Naive B cell (primary cell): ENCODE measurements around the gene SLC38A6. TPM values are rescaled to one million over a fixed set of nuclear protein-coding genes. Genes with fewer than 3 reads are reported as not detected.
A peak's percentile ranks its signal among the peaks of the same experiment; 100 is the strongest.

Source experiments
- ATAC-seq, 2 donors: fragments of 150-1000 bp; cut with Tn5 transposase; 2 replicates each; pipeline ENCODE4 v1.10.0; 2021; ENCODE audit warnings: low read depth in 2 of 2, mild to moderate bottlenecking in 2 of 2, moderate library complexity in 2 of 2
- DNase-seq: peaks from one replicate; pipeline ENCODE4 v3.0.0; 2022
- H3K27ac Mint-ChIP-seq, 6 donors: one replicate each; pipeline ENCODE4 v1.8.0; 2020 to 2022; ENCODE audit warnings: mild to moderate bottlenecking in 6 of 6, mixed read lengths in 6 of 6, moderate library complexity in 5 of 6, inconsistent platforms in 2 of 6
- H3K27me3 Mint-ChIP-seq, 3 donors: one replicate each; pipeline ENCODE4 v1.8.0; 2021 to 2022; ENCODE audit warnings: mixed read lengths in 3 of 3, mild to moderate bottlenecking in 1 of 3
- H3K36me3 Mint-ChIP-seq, 2 donors: one replicate each; pipeline ENCODE4 v1.8.0; 2020 to 2022; ENCODE audit warnings: mixed read lengths in 2 of 2, inconsistent platforms in 1 of 2, mild to moderate bottlenecking in 1 of 2
- H3K4me1 Mint-ChIP-seq, 3 donors: one replicate each; pipeline ENCODE4 v1.8.0; 2020 to 2022; ENCODE audit warnings: mixed read lengths in 3 of 3, inconsistent platforms in 1 of 3, mild to moderate bottlenecking in 1 of 3, moderate library complexity in 1 of 3
- H3K4me3 Mint-ChIP-seq, 8 donors: one replicate each; pipeline ENCODE4 v1.8.0; 2020 to 2022; ENCODE audit warnings: mild to moderate bottlenecking in 8 of 8, mixed read lengths in 8 of 8, moderate library complexity in 8 of 8, inconsistent platforms in 2 of 8
- H3K9me3 Mint-ChIP-seq, 7 donors: one replicate each; pipeline ENCODE4 v1.8.0; 2020 to 2022; ENCODE audit warnings: mixed read lengths in 7 of 7, mild to moderate bottlenecking in 5 of 7, inconsistent platforms in 2 of 7, moderate library complexity in 1 of 7
- polyA plus RNA-seq, 6 donors: library from polyadenylated mRNA; unstranded; fragments of 300-500 nt; fragmentation: Illumina TruSeq; gene quantifications; one replicate each; pipeline ENCODE4 v1.2.3, GENCODE V29; 2021; ENCODE audit warnings: low read depth in 6 of 6

The SLC38A6 gene
- polyA plus RNA-seq, 6 donors from 2014 or later, result 3.6 to 10.1 (median 7.0) TPM

- peaks cover 0 to 7% (median 0%) of the 10 kb centered on the region in 7 donors for H3K9me3 Mint-ChIP-seq
- peaks cover 13 to 22% of the 10 kb centered on the region in 2 donors for H3K36me3 Mint-ChIP-seq
- no peaks in the 10 kb centered on the region for H3K27me3 Mint-ChIP-seq
- no peaks in the 10 kb centered on the region for H3K4me1 Mint-ChIP-seq
- DNase-seq (no peak), ATAC-seq (no peak)
- H3K27ac Mint-ChIP-seq, result peak overlapping the region in 1 of 6 donors; percentile 9
- no peak overlapping the region for H3K4me3 Mint-ChIP-seq
These were observed 17.6 kb downstream of the SLC38A6 start for GRCh38 chr14:60998617-60999016.

- no peak overlapping the region for H3K4me3 Mint-ChIP-seq
- H3K36me3 Mint-ChIP-seq, result peaks cover 13 to 26% of the 10 kb centered on the region in 2 donors
These were observed 18.5 kb downstream of the SLC38A6 start for GRCh38 chr14:60999536-60999935.

GRCh38 chr14:61003571-61003970 is 22.5 kb downstream of the SLC38A6 start:
- Mint-ChIP-seq H3K36me3 (peaks cover 0 to 7% of the 10 kb centered on the region in 2 donors), H3K9me3 (peaks cover 0 to 5% (median 0%) of the 10 kb centered on the region in 7 donors), H3K27ac (no peak overlapping the region), H3K27me3 (no peaks in the 10 kb centered on the region), H3K4me3 (no peak overlapping the region), H3K4me1 (no peaks in the 10 kb centered on the region)
- ATAC-seq, result no peak
- DNase-seq, result no peak

More at GRCh38 chr14:60999536-60999935, 18.5 kb downstream of the SLC38A6 start:
- H3K27me3 Mint-ChIP-seq, result no peaks in the 10 kb centered on the region
- DNase-seq (no peak), ATAC-seq (no peak)
- H3K9me3 Mint-ChIP-seq, result peaks cover 0 to 7% (median 0%) of the 10 kb centered on the region in 7 donors
- peak overlapping the region in 1 of 6 donors; percentile 2 for H3K27ac Mint-ChIP-seq
- H3K4me1 Mint-ChIP-seq, result no peaks in the 10 kb centered on the region

- no peaks in the 10 kb centered on the region for H3K4me1 Mint-ChIP-seq
- H3K27me3 Mint-ChIP-seq, result no peaks in the 10 kb centered on the region
- H3K36me3 Mint-ChIP-seq, result no peaks in the 10 kb centered on the region
- H3K4me3 Mint-ChIP-seq, result no peak overlapping the region
- H3K9me3 Mint-ChIP-seq, result no peaks in the 10 kb centered on the region
- no peak overlapping the region for H3K27ac Mint-ChIP-seq
- no peak for ATAC-seq
- no peak for DNase-seq
These were observed 38.5 kb downstream of the SLC38A6 start for GRCh38 chr14:61019537-61019936.

GRCh38 chr14:61025251-61026223 is 44.5 kb downstream of the SLC38A6 start:
- no peaks in the 10 kb centered on the region for H3K9me3 Mint-ChIP-seq
- no peak overlapping the region for H3K27ac Mint-ChIP-seq
- peaks cover 0 to under 1% (median 0%) of the 10 kb centered on the region in 3 donors for H3K4me1 Mint-ChIP-seq
- H3K27me3 Mint-ChIP-seq, result no peaks in the 10 kb centered on the region
- DNase-seq, result peak; percentile 41
- H3K4me3 Mint-ChIP-seq, result no peak overlapping the region
- ATAC-seq, result peak in 1 of 2 donors; percentile 45
- no peaks in the 10 kb centered on the region for H3K36me3 Mint-ChIP-seq

GRCh38 chr14:61026526-61026925 is 45.5 kb downstream of the SLC38A6 start:
- H3K9me3 Mint-ChIP-seq, result no peaks in the 10 kb centered on the region
- H3K4me1 Mint-ChIP-seq, result peaks cover 0 to 4% (median 0%) of the 10 kb centered on the region in 3 donors
- no peaks in the 10 kb centered on the region for H3K27me3 Mint-ChIP-seq
- H3K4me3 Mint-ChIP-seq, result no peak overlapping the region
- no peak for DNase-seq
- no peaks in the 10 kb centered on the region for H3K36me3 Mint-ChIP-seq
- no peak overlapping the region for H3K27ac Mint-ChIP-seq
- no peak for ATAC-seq

- no peak overlapping the region for H3K27ac Mint-ChIP-seq
- ATAC-seq, result no peak
These were observed 50.0 kb downstream of the SLC38A6 start for GRCh38 chr14:61031026-61031425.

GRCh38 chr14:61033054-61033453 is 52.0 kb downstream of the SLC38A6 start:
- peaks cover 8 to 13% (median 10%) of the 10 kb centered on the region in 3 donors for H3K4me1 Mint-ChIP-seq
- no peak overlapping the region for H3K4me3 Mint-ChIP-seq
- H3K27ac Mint-ChIP-seq, result no peak overlapping the region
- ATAC-seq (no peak), DNase-seq (no peak)
- no peaks in the 10 kb centered on the region for H3K36me3 Mint-ChIP-seq
- no peaks in the 10 kb centered on the region for H3K27me3 Mint-ChIP-seq
- H3K9me3 Mint-ChIP-seq, result no peaks in the 10 kb centered on the region

More at GRCh38 chr14:61031026-61031425, 50.0 kb downstream of the SLC38A6 start:
- no peaks in the 10 kb centered on the region for H3K27me3 Mint-ChIP-seq
- DNase-seq, result no peak
- H3K9me3 Mint-ChIP-seq, result no peaks in the 10 kb centered on the region
- peaks cover 8 to 13% (median 10%) of the 10 kb centered on the region in 3 donors for H3K4me1 Mint-ChIP-seq
- H3K36me3 Mint-ChIP-seq, result no peaks in the 10 kb centered on the region
- H3K4me3 Mint-ChIP-seq, result no peak overlapping the region

- H3K27ac Mint-ChIP-seq, result peak overlapping the region in 4 of 6 donors; percentile 2 to 28 (median 20)
- ATAC-seq (no peak), DNase-seq (no peak)
- H3K4me3 Mint-ChIP-seq, result no peak overlapping the region
- H3K27me3 Mint-ChIP-seq, result no peaks in the 10 kb centered on the region
- H3K9me3 Mint-ChIP-seq, result no peaks in the 10 kb centered on the region
- H3K4me1 Mint-ChIP-seq, result peaks cover 8 to 13% (median 10%) of the 10 kb centered on the region in 3 donors
- no peaks in the 10 kb centered on the region for H3K36me3 Mint-ChIP-seq
These were observed 52.8 kb downstream of the SLC38A6 start for GRCh38 chr14:61033855-61034254.

GRCh38 chr14:61034416-61035120 is 53.5 kb downstream of the SLC38A6 start:
- H3K27ac Mint-ChIP-seq, result peak overlapping the region in 4 of 6 donors; percentile 2 to 33 (median 21)
- ATAC-seq (peak; percentile 49 to 63), DNase-seq (no peak)
- H3K4me3 Mint-ChIP-seq, result peak overlapping the region in 7 of 8 donors; percentile 19 to 76 (median 44)
- H3K4me1 Mint-ChIP-seq, result peaks cover 8 to 13% (median 10%) of the 10 kb centered on the region in 3 donors
- no peaks in the 10 kb centered on the region for H3K36me3 Mint-ChIP-seq
- H3K9me3 Mint-ChIP-seq, result no peaks in the 10 kb centered on the region
- H3K27me3 Mint-ChIP-seq, result no peaks in the 10 kb centered on the region

- ATAC-seq, result no peak
- H3K4me1 Mint-ChIP-seq, result peaks cover 8 to 10% (median 9%) of the 10 kb centered on the region in 3 donors
- H3K27ac Mint-ChIP-seq, result no peak overlapping the region
- no peaks in the 10 kb centered on the region for H3K36me3 Mint-ChIP-seq
- no peaks in the 10 kb centered on the region for H3K9me3 Mint-ChIP-seq
- no peak for DNase-seq
- no peaks in the 10 kb centered on the region for H3K27me3 Mint-ChIP-seq
- no peak overlapping the region for H3K4me3 Mint-ChIP-seq
These were observed 56.2 kb downstream of the SLC38A6 start for GRCh38 chr14:61037215-61037614.

- no peak overlapping the region for H3K4me3 Mint-ChIP-seq
- DNase-seq, result no peak
- H3K27me3 Mint-ChIP-seq, result no peaks in the 10 kb centered on the region
- H3K27ac Mint-ChIP-seq, result no peak overlapping the region
- ATAC-seq, result no peak
- H3K9me3 Mint-ChIP-seq, result no peaks in the 10 kb centered on the region
- H3K4me1 Mint-ChIP-seq, result no peaks in the 10 kb centered on the region
- no peaks in the 10 kb centered on the region for H3K36me3 Mint-ChIP-seq
These were observed 60.7 kb downstream of the SLC38A6 start for GRCh38 chr14:61041704-61042103.

GRCh38 chr14:61042220-61042619 is 61.2 kb downstream of the SLC38A6 start:
- H3K27me3 Mint-ChIP-seq, result no peaks in the 10 kb centered on the region
- H3K4me1 Mint-ChIP-seq, result no peaks in the 10 kb centered on the region
- DNase-seq (no peak), ATAC-seq (no peak)
- H3K27ac Mint-ChIP-seq, result no peak overlapping the region
- H3K9me3 Mint-ChIP-seq, result no peaks in the 10 kb centered on the region
- H3K4me3 Mint-ChIP-seq, result no peak overlapping the region
- no peaks in the 10 kb centered on the region for H3K36me3 Mint-ChIP-seq
